H1 (cell line): ENCODE results near the gene CLIP3.

Experiments used
- CHD2 ChIP-seq: IDR thresholded peaks from 2 replicates; pipeline ENCODE4 v1.6.1; 2012; ENCODE audit warnings: low read length, improper control_type of control experiment
- EP300 ChIP-seq, 2 experiments: IDR thresholded peaks; 1 replicate in 1 of 2; 2 replicates in 1 of 2; pipeline ENCODE4 v1.6.1; 2011 to 2012; ENCODE audit warnings: low read depth in 2 of 2, low read length in 2 of 2, mild to moderate bottlenecking in 2 of 2, borderline replicate concordance in 1 of 2, inconsistent platforms in 1 of 2, moderate library complexity in 1 of 2
- EZH2 ChIP-seq: fragments of 200-600 bp; sonication (generic); IDR thresholded peaks from 2 replicates; pipeline ENCODE4 v1.7.1; 2012; ENCODE audit warnings: low read depth, mild to moderate bottlenecking, moderate library complexity, low read length, inconsistent platforms; ENCODE audit not compliant: severe bottlenecking
- RAD21 ChIP-seq, 2 experiments: IDR thresholded peaks in 1 of 2; conservative IDR thresholded peaks in 1 of 2; 2 replicates each; pipeline ENCODE4 v1.6.1; 2011; ENCODE audit warnings: low read depth in 2 of 2, low read length in 2 of 2, improper control_type of control experiment in 1 of 2, inconsistent platforms in 1 of 2, mild to moderate bottlenecking in 1 of 2, moderate library complexity in 1 of 2
- SIX5 ChIP-seq: IDR thresholded peaks from 2 replicates; pipeline ENCODE4 v1.6.1; 2011; ENCODE audit warnings: mild to moderate bottlenecking, low read depth, low read length
- TCF12 ChIP-seq: IDR thresholded peaks from 2 replicates; pipeline ENCODE4 v1.6.1; 2011; ENCODE audit warnings: low read depth, mild to moderate bottlenecking, low read length

GRCh38 chr19:36023432-36023831, 9.2 kb downstream of the CLIP3 start:
- TF ChIP-seq RAD21 (IDR thresholded peaks at IDR 0.05 in 1 of 2, conservative IDR thresholded peaks at IDR 0.05 in 1 of 2; ENCODE audit: low read depth in 2 of 2, low read length in 2 of 2) (no peak), TCF12 (no peak), SIX5 (no peak), CHD2 (no peak), EZH2 (no peak), EP300 (IDR thresholded peaks at IDR 0.05; ENCODE audit: borderline replicate concordance in 1 of 2, low read depth in 2 of 2, low read length in 2 of 2) (no peak)
